GM12878 (cell line): ENCODE measurements around the gene OLA1. TPM values are rescaled to one million over a fixed set of nuclear protein-coding genes. Genes with fewer than 3 reads are reported as not detected.

Source experiments
- ATAC-seq: fragments of 200-7000 bp; cut with Tn5 transposase; 3 replicates; pipeline ENCODE4 v1.9.1; 2020; ENCODE audit warnings: mild to moderate bottlenecking, moderate library complexity
- BruUV-seq: library from RNA; stranded (reverse); fragments of 400-500 nt; replicated peaks from 2 replicates; lab custom pipeline; 2021; lab: Mats Ljungman, UMichigan
- CTCF ChIA-PET: fragments of 300-600 bp; sonication (Branson Sonifier 250); formaldehyde crosslinking; extraction: SDS; loops from one replicate; lab custom pipeline; 2021; ENCODE audit warnings: inconsistent platforms; lab: Yijun Ruan, JAX
- POLR2A ChIA-PET: fragments of 350-600 bp; formaldehyde crosslinking; extraction: SDS; loops from one replicate; lab custom pipeline; 2021; ENCODE audit warnings: inconsistent platforms; lab: Charles Lee
- RAD21 ChIA-PET: fragments of 300-600 bp; sonication (Branson Sonifier 250); formaldehyde crosslinking; loops from one replicate; lab custom pipeline; 2023; ENCODE audit warnings: antibody characterized with exemption; ENCODE audit not compliant: unreplicated experiment; lab: Charles Lee
- SMC1A ChIA-PET: fragments of 300-600 bp; sonication (Branson Sonifier 250); formaldehyde crosslinking; loops from one replicate; lab custom pipeline; 2023; ENCODE audit not compliant: unreplicated experiment, uncharacterized antibody; lab: Charles Lee
- DNase-seq: peaks from one replicate; pipeline ENCODE4 v3.0.0-alpha.2; 2011; ENCODE audit warnings: low read depth, low spot score
- FAIRE-seq: peaks from 3 replicates; lab custom pipeline; 2011; peaks lifted over from hg19 to GRCh38; lab: Jason Lieb, UNC
- H2AFZ ChIP-seq: 2 replicates; pipeline ENCODE4 v1.6.0; 2011; ENCODE audit warnings: low read depth, low read length, control low read depth; ENCODE audit not compliant: control insufficient read depth
- H3K27ac ChIP-seq: 2 replicates; pipeline ENCODE4 v1.5.1; 2011; ENCODE audit warnings: control low read depth; ENCODE audit not compliant: control insufficient read depth, insufficient read depth
- H3K27me3 ChIP-seq, 2 experiments: replicated peaks in 1 of 2; 2 replicates each; pipeline versions ENCODE4 v1.6.0 to v1.6.1; 2011; ENCODE audit warnings: low read length in 1 of 2; ENCODE audit not compliant: control insufficient read depth in 2 of 2, insufficient read depth in 2 of 2
- H3K36me3 ChIP-seq, 2 experiments: 2 replicates each; pipeline ENCODE4 v1.5.1; 2011; ENCODE audit warnings: low read length in 1 of 2; ENCODE audit not compliant: control insufficient read depth in 2 of 2, insufficient read depth in 2 of 2
- H3K4me1 ChIP-seq: 2 replicates; pipeline ENCODE4 v1.6.1; 2011; ENCODE audit warnings: mild to moderate bottlenecking, low read length, moderate library complexity, mixed read lengths; ENCODE audit not compliant: control insufficient read depth, insufficient read depth
- H3K4me2 ChIP-seq: 2 replicates; pipeline ENCODE4 v1.6.0; 2011; ENCODE audit warnings: control low read depth; ENCODE audit not compliant: control insufficient read depth, insufficient read depth
- H3K4me3 ChIP-seq: fragments of 200-600 bp; sonication (generic); 2 replicates; pipeline ENCODE4 v1.5.1; 2016
- H3K79me2 ChIP-seq: 2 replicates; pipeline ENCODE4 v1.6.0; 2011; ENCODE audit warnings: low read length; ENCODE audit not compliant: control insufficient read depth, insufficient read depth
- H3K9ac ChIP-seq: 2 replicates; pipeline ENCODE4 v1.8.0; 2011; ENCODE audit warnings: low read length, control low read depth, mixed read lengths; ENCODE audit not compliant: control insufficient read depth, insufficient read depth
- H3K9me3 ChIP-seq: replicated peaks from 3 replicates; pipeline ENCODE4 v1.5.1; 2011; ENCODE audit warnings: mild to moderate bottlenecking, low read length; ENCODE audit not compliant: control insufficient read depth, insufficient read depth
- H4K20me1 ChIP-seq: 2 replicates; pipeline ENCODE4 v1.6.0; 2011; ENCODE audit not compliant: control insufficient read depth, insufficient read depth
- DPF2 ChIP-seq: fragments of 450-650 bp; IDR thresholded peaks from 2 replicates; pipeline ENCODE4 v1.6.1; 2017; ENCODE audit warnings: mild to moderate bottlenecking
- E2F8 ChIP-seq: fragments of 450-650 bp; IDR thresholded peaks from 2 replicates; pipeline ENCODE4 v1.6.1; 2018; ENCODE audit warnings: mild to moderate bottlenecking, low read depth, moderate library complexity; ENCODE audit not compliant: partially characterized antibody
- HDAC6 ChIP-seq: fragments of 200-600 bp; sonication (generic); IDR thresholded peaks from one replicate; pipeline ENCODE4 v1.8.0; 2017; ENCODE audit warnings: antibody characterized with exemption; ENCODE audit not compliant: unreplicated experiment
- HSF1 ChIP-seq: fragments of 150-350 bp; IDR thresholded peaks from 2 replicates; pipeline ENCODE4 v1.6.1; 2014; ENCODE audit warnings: mild to moderate bottlenecking, low read depth, low read length
- NRF1 ChIP-seq: conservative IDR thresholded peaks from 2 replicates; pipeline ENCODE4 v1.6.1; 2011; ENCODE audit warnings: mild to moderate bottlenecking, low read depth, low read length, improper control_type of control experiment
- TCF3 ChIP-seq: IDR thresholded peaks from 2 replicates; pipeline ENCODE4 v1.6.1; 2012; ENCODE audit warnings: low read depth, mild to moderate bottlenecking, low read length, borderline replicate concordance; ENCODE audit not compliant: insufficient read depth
- ZNF274 ChIP-seq: IDR thresholded peaks from one replicate; pipeline ENCODE4 v1.8.0; 2011; ENCODE audit not compliant: insufficient read length, insufficient read depth
- WGBS: methylation state at CpG from one replicate; pipeline ENCODE4 v1.1.6; 2016; ENCODE audit warnings: low lambda C conversion rate; ENCODE audit not compliant: insufficient replicate concordance, insufficient coverage; ENCODE audit errors: missing lambda C conversion rate; 5-methylcytosine and 5-hydroxymethylcytosine counted together
- in situ Hi-C: fragments of 300-500 bp; cut with MboI; formaldehyde crosslinking; loops from 9 replicates; pipeline ENCODE4 v1.14.3; 2018; ENCODE audit warnings: mixed read lengths
- intact Hi-C: fragments of 100-400 bp; cut with micrococcal nuclease; formaldehyde crosslinking; loops from one replicate; pipeline ENCODE4 v1.14.2; 2022; ENCODE audit not compliant: unreplicated experiment
- polyA plus RNA-seq, 11 experiments: library from polyadenylated mRNA; depleted of rRNA in 4 of 11; unstranded in 6 of 11; stranded (reverse) in 5 of 11; fragments of >200 nt; fragmentation: Nextera tagmentation in 4 of 11; fragmentation: Illumina TruSeq in 1 of 11; extraction: Ambion mirVana in 4 of 11; extraction: Trizol in 1 of 11; gene quantifications; 1 replicate in 1 of 11; 2 replicates in 10 of 11; pipeline versions ENCODE4 v1.2.1 to v1.2.3, GENCODE V29; 2011 to 2016; ENCODE audit warnings: inconsistent platforms in 2 of 11, missing spikeins in 2 of 11, low read depth in 1 of 11
- total RNA-seq, 4 experiments: library from RNA; depleted of rRNA in 3 of 4; stranded (reverse); fragments of >200 nt in 3 of 4; fragmentation: Illumina TruSeq in 1 of 4; extraction: Trizol in 1 of 4; gene quantifications; 2 replicates each; pipeline versions ENCODE4 v1.2.1 to v1.2.3, GENCODE V29; 2013 to 2021

OLA1 gene
- total and polyA plus RNA-seq, 10 of the 15 experiments (the other 5 are each of a cell fraction or from before 2014, with no cell fraction given), result 107 to 238 (median 142) TPM

- H3K36me3 ChIP-seq, result peaks cover 1 to 12% of the 10 kb centered on the region in 2 experiments
- CTCF ChIA-PET, result interaction anchor here (1.2 kb wide), 1 partner anchor 29 kb away, joined by 3 read pairs; no protein-coding TSS in a partner anchor
- no peak for TF ChIP-seq E2F8
- TF ChIP-seq ZNF274, result no peak
- no peak for TF ChIP-seq HDAC6
- no peak for TF ChIP-seq NRF1
- TF ChIP-seq DPF2, result no peak
- TF ChIP-seq TCF3, result no peak
- no peak for TF ChIP-seq HSF1
- TF ChIP-seq, all 136 proteins: peak for 0
- no peak for FAIRE-seq
- POLR2A ChIA-PET, result no interaction called here
- no peaks in the 10 kb centered on the region for H3K27me3 ChIP-seq
- H3K4me3 ChIP-seq, result no peak overlapping the region
- no peaks in the 10 kb centered on the region for H3K4me1 ChIP-seq
- 70% methylated on average over 2 of the region's 2 CpGs for WGBS
- H4K20me1 ChIP-seq, result no peaks in the 10 kb centered on the region
- RAD21 ChIA-PET, result no interaction called here
- no peaks in the 10 kb centered on the region for H3K79me2 ChIP-seq
- no peaks in the 10 kb centered on the region for H3K9me3 ChIP-seq
- no TSS peak for BruUV-seq
- SMC1A ChIA-PET, result no interaction called here
- no peak for DNase-seq
- H3K27ac ChIP-seq, result no peak overlapping the region
- H3K4me2 ChIP-seq, result no peak overlapping the region
- H2AFZ ChIP-seq, result no peak overlapping the region
- intact Hi-C loops (no loop called here), in situ Hi-C loops (no loop called here)
- no peak for ATAC-seq
- no peak overlapping the region for H3K9ac ChIP-seq
These were observed 172.3 kb downstream of the OLA1 start for GRCh38 chr2:174076040-174076439.
